HG03064 (cell line): Measurements from ENCODE around the gene TMEM213.

Source experiments
- ATAC-seq: cut with Tn5 transposase; IDR thresholded peaks from one replicate; pipeline ENCODE4 v1.9.1; 2021; ENCODE audit warnings: low read depth; ENCODE audit not compliant: unreplicated experiment

TMEM213 gene

DNA sequence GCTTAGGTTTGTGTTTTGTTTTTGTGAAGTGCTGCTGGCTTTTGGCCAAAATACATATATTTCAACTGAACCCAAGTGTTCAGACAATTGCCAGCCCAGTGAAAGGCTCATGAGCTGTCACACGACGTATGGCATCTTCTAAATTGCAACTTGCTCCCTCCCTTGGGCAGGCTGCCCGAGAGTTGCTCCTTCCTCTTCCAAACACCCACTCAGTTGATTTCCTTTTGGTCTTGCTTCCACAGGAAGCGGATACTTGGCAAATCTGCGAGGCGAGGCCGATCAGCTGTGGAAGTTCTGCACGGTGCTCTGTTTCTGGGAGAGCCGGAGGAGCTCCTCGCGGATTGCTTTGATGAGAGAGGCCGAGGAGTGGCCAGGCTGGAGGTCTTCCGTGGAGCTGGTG lies 39.8 kb downstream of the TMEM213 start:
- no peak for ATAC-seq

DNA sequence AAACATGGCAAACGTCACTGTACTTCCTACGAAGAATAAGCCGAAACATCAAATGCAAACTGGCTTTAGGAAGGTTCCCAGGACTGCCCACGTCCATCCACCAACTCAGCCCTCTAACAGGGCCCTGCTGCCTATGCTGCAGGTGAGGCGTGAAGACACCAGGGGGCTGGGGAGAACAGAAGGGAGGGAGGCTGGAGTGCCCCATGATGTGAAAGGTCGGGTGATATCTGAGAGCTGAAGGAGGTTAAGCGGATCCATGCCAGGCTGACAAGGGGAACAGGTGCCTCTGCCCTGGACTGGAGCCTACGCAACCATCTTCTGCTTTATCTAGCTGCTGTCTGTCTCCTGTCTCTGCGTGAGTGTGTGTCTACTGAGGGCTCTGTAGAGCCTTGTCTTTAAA lies 40.4 kb downstream of the TMEM213 start:
- ATAC-seq, result no peak

DNA sequence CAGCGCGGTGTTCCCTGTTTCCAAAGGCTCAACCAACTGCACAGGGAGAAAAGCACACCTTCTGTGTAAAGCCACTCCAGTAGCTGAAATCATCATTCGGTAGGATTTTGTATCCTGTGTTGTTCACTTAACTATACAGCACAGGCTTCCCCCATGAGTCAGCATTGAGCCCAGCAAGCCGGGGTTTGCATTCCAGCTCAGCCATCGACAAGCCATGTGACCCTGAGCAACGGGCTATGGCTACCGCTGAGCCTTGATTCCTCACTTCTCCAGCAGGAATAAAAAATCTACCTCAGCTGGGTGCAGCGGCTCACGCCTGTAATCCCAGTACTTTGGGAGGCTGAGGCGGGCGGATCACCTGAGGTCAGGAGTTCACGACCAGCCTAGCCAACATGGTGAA lies 44.3 kb downstream of the TMEM213 start:
- ATAC-seq, result no peak

DNA sequence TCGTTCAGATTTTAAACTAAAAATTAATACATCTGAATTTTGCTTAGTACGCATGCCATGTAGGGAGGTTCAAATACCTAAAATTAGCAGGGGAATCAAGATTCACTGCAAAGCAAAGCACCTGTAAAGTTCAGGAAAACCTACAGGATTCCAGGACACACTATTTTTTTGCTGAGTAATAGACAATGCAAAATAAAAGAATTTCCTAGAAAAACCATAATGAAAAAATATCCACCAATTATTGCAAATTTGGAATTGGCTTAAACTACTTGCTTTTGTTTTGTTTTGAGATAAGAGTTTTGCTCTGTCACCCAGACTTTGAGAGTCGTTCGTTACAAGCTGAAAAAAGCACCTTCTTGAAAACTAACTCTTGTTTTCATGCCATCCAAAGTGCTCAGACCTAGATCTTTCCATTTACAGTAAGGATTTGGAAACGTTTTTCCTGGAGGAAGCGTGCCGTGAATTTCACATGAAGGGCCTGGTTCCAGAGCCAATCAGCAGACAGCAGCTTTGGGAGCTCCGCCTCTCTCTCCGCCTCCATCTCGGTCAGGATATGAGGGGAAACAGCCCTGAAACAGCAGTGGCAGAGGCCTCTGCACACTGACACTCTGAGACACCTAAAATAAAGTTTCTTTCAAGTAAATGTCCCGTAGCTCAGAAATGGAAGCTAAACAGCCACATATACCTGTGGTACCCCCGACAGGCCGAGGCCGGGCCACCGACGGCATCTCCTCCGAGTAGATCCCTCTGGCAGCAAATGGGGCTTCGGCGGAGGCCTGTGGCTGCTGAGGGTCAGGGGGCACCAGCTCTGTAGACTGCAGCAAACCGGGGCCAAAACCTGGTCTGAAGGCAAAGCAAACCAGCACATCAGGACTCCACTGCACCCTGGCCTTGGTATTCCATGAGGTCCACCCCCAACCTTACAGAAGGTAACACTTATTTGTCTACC lies 46.1 kb downstream of the TMEM213 start:
- ATAC-seq, result no peak

DNA sequence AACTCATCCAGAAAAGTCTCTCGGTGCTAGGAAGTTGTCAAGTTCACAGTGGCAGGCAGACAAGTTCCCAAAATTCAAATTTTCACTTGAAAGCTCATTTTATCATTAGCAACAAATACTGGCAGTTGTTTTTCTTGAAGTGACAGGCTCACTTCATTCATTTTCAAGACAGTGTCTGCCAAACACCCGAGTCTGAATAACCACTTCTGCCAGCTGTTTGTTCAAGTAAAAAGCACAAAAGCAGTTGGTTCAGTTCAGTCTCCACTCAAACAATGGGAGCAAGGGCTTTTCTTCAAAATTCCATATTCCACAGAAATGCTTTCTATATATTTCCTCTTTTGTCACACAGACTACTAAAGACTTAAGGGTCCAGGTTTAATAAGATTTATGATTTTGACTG lies 47.9 kb downstream of the TMEM213 start:
- no peak for ATAC-seq

DNA sequence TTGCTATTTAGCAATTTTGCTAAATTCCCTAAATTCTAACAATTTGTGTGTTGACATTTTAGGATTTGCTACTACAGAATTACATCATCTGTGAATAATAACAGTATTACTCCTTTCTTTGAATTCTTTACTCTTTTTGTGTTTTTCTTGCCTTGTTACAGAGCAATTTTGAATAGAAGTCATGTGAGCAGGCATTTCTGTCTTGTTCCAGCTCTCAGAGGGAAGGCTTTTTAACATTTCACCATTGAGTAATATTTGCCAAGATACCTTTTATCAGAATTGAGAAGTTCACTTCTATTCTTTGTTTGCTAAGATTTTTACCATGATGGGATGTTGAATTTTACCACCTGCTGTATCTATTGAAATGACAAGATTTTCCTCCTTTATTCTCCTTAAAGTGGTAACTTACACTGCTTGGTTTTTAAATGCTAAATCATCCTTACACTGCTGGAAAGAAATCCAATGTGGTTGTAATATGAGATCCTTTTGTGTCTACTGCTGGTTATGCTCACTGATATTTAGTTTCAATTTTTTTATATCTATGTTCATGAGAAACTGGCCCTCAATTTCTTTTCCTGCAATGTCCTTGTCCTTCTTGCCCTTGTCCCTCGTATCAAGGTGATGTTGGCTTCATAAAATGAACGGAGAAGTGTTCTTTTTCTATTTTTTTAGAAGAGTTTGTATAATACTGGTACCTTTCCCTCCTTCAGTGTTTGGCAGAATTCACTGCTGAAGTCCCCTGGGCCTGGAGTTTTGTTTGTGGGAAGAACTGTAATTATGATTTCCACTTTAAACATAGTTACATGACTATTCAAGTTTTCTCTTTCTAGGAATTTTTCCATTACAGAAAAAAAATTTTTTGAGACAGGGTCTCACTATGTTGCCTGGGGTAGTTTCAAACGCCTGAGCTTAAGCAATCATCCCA lies 50.5 kb downstream of the TMEM213 start:
- no peak for ATAC-seq

DNA sequence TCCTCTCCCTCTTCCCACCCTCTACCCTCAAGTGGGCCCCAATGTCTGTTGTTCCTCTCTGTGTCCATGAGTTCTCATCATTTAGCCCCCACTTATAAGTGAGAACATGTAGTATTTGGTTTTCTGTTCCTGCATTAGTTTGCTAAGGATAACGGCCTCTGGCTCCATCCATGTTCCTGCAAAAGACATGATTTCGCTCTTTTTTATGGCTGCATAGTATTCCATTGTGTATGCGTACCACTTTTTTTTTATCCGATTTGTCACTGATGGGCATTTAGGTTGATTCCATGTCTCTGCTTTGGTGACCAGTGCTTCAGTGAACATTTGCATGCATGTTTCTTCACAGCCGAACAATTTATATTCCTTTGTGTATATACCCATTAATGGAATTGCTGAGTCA lies 51.9 kb downstream of the TMEM213 start:
- no peak for ATAC-seq

DNA sequence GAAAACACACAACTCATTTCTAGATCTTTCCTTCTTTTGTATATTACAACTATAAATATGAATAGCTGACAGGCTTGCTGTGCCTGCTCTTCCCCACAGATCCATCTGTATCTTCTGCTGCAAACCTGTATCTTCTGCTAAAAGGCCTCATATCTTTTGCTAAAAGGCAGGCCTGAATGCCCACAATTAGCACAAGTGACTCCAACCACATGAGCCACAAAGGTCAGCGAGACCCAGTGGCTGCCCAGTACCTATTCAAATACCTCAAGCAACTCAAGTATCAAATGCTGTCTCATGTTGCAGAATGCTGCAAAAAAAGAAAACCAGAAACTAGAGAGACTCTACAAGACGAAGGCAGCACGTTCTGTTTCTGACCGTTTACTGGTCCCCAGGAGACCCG lies 54.7 kb downstream of the TMEM213 start:
- ATAC-seq, result no peak

DNA sequence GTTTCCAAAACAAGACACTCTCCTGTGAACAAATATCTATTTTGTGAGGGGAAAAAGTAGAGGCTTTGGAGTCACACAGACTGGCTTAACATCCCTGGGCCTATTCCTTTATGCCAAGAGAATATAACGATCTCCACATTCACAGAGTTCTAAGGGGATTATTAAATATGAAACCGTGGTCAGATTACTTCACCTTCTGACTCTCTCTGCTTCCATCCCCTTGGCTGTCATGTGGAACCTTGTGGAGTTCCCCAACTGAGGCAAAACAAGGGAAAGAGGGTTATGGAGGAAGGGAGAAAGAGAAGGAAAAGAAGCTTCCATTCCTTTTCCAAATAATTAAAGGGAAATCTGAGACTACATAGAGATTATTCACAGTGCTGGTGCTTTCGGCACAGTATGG lies 55.7 kb downstream of the TMEM213 start:
- no peak for ATAC-seq

DNA sequence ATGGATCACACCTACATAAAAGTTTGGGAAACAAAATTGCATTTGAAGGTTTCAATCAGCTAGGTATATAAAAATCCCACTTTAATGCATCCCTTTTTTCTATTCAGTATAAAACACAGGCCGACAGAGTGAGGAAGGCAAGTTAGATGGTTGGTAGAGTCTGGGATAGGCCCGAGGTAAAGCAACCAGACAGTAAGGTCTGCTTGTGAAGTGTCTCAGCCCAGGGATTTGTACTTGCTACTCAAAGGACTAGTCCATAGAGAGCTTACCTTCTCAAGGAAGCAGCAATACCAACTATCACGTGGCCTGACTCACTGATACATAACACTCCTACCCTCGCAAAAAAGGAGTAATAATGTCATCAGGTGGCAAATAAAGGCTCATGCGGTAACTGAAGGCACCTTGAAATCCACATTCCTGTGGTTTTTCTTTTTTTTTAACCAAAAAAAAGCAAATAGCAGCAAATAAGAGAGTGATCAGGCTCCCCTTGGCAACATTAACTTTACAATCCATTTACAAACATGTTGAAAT lies 56.4 kb downstream of the TMEM213 start:
- ATAC-seq, result no peak

DNA sequence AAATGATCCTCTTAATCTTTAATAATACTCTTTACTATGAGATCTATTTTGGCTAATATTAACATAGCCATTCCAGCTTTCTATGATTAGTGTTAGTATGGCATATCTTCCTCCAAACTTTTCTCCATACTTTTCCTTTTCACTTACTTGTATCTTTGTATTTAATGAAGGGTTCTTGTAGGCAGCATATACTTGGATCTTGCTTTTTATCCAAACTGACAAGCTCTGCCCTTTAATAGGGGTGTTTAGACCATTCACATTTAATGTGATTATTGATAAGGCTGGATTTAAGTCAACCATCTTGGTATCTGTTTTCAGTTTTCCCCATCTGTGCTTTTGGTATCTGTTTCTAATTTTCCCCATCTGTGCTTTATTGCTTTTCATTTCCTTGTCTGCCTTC lies 59.9 kb downstream of the TMEM213 start:
- no peak for ATAC-seq

DNA sequence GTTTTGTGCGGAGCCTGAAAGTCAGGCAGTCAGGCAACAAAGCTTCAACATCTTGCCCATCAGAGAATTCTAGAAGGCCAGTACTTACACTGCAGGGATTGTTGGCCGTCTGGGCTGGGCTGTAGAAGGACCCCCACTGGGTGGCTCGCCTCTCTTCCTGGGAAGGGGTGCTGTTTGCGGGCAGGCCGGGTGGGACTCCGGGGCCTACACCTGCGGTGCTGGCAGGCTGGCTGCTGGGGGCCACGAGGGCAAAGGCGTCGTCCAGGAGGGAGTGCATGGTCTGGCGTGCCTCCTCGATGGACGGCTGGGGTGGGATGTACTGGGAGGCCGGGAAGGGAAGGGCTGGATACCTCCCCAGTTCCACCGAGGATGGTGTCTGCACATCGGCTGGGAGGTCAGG lies 63.3 kb downstream of the TMEM213 start:
- no peak for ATAC-seq

DNA sequence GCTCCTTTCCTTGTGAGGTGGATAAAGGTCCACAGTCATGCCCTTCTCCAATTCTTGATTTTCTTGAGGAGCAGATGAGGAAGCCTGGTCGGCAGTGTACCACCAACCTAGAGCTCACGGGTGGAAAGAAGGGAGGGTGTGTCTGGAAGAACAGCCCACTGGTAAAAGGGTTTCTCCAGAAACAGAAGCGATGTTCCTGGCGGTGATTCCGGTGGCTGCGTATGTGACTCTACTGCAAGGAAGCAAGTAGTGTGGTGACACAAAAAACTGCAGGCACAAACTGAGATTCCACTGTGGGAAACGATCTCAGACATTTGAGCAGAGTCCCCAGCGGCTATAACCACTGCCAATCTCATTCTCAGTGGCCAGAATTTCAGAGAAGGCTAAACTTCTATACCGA lies 66.1 kb downstream of the TMEM213 start:
- no peak for ATAC-seq

DNA sequence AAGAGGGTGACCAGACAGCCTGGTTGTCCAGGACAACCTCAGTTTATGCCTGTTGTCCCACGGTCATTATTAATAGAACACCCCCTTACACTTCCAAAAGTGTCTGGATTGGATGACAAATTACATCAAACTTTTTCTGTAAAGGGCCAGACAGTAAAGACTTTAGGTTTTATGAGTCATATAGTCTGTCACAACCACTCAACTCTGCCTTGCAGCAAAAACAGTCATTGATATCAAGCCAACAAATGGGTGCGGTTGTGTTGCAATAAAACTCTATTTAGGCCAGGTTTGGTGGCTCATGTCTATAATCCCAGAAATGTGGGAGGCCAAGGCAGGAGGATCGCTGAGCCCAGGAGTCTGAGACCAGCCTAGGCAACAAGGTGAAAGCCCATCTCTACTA lies 66.9 kb downstream of the TMEM213 start:
- ATAC-seq, result no peak

DNA sequence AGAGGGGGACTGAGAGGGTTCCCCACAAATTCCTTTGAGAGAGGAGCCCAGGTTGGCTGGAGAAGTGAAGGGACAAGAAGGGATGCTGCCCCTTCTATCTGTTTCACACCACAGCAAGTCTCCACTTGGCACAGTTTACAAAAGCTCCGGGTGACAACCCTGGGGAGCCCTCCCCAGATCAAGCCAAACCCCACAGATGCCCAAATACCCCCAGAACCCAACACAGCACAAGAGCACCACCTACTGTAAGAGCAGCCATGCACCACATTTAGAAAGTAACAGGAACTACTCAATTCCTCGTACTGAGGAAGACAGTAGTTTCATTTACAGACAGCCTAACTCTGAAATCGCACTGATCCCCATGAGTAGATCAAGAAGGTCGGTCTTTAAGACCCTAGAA lies 68.0 kb downstream of the TMEM213 start:
- ATAC-seq, result no peak

DNA sequence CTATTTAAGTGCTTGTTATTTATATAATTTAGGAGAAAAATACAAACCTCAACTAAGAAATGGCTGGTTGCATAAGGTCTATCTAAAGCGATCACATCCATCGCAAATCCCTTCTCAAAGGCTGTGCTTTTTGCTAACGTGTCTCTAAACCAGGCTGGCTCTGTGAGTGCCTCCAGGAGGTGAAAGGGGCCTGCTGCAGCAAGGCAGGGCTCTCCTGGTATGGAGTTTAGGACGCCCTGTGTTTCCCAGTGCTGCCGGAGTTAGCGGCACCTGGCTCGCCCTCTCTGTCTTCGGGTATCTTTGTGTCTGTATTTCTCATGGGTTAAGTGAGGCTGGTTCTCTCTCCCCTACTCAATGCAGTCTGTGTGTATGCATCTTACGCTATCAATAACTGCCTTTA lies 68.6 kb downstream of the TMEM213 start:
- no peak for ATAC-seq

DNA sequence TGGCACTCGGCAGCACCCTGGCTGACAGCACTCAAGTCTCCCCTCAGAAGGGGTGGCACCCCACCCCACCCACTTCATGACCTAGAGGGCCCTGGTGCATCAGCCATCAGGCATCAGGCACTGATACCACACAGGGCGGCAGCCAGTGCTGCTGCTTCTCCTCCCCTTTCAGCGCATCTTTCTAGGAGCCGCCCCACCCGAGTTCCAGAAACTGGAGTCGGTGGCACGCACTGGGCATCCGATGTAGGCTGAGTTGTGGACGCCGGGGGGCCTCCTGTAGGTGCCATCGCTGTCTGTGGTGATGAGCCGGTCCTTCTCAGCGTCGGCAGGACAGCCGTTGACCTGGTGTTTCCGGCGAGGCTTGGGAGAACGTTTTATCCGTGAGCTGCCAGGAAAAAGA lies 70.0 kb downstream of the TMEM213 start:
- ATAC-seq, result no peak

DNA sequence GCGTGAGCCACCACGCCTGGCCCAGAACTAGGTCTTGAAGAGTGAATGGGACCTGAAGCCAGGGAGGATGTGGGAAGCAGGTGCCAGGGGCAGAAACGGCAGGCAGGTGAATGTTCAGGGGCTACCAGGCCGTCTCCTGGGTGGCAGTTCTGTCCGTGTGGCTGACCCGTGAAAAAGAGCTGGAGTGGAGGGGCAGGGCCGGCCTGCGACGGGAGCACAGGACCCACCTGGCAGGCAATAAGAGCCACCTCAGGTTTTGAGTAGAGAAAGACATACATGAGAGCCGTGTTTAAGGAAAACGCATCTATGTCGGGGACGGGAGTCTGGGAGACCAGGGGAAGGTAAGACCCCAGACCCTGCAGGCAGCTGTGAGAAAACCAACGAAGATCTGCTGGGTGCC lies 70.9 kb downstream of the TMEM213 start:
- ATAC-seq, result no peak

DNA sequence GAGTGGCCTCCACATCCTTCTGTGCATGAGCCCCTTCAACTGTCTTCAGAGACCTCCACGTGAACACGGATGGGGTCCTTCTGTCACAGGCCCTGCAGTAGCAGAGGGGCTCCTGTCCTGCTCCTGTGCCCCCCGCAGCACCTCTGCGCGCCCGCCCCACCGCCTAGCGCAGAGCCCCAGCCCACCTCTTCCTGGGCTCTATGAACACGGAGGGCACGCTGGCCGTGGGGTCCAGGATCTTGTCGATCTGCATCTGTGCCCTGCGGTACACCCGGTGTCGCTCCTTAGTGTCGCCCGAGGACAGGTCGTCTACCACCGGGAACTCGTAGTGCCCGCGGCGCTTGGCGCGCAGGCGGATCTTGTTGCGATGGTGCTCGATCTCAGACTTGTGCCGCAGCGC lies 71.6 kb downstream of the TMEM213 start:
- no peak for ATAC-seq

DNA sequence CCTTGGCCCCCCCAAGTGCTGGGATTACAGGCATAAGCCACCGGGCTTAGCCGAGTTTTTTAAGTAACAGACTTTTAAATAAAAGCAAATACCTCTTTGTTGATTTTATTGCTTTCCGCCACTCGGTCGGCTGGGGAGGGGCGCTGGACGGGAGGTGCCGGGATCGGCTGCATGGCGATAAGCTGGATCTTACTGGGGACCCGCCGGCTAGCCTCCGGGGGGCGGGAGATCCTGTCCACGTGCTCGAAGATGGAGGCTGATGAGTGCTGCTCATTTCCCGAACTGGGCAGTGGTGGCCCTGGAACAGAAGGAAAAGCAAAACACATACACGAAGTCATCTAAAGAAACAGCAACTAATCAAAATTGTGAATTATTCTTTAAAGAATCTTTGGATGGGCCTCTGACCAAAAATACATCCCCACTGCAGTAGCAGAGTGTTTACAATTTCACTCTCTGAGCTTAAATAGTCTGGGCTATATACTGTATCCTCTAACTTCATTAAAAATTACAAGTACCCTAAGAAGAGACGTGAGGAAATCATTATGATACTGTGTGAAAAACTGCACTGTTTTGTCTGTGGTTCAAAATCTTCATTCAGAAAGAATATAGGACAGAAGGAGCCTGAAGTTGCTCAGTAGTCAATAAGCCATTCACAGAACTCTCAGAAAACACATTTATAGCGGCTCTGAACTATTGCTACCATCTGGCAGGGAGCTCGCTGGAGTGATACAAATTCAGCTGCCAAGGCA lies 73.4 kb downstream of the TMEM213 start:
- ATAC-seq, result no peak

DNA sequence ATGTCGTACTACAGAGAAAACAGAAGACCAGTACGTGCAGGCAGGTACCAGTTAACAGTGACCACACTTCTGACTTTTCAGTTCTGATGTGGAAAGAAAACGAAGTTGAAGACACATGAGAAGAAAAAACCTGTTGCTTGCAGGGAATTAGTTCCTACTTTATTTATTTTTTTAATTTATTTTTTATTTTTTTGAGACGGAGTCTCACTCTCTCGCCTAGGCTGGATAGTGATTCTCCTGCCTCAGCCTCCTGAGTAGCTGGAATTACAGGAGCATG lies 74.0 kb downstream of the TMEM213 start:
- no peak for ATAC-seq
